ENCODE measurements around the gene PHLDB3. TPM values are rescaled to one million over a fixed set of nuclear protein-coding genes. Genes with fewer than 3 reads are reported as not detected.

PHLDB3 gene
- total RNA-seq, 1 experiment from 2014 or later, result 36.7 TPM

DNA sequence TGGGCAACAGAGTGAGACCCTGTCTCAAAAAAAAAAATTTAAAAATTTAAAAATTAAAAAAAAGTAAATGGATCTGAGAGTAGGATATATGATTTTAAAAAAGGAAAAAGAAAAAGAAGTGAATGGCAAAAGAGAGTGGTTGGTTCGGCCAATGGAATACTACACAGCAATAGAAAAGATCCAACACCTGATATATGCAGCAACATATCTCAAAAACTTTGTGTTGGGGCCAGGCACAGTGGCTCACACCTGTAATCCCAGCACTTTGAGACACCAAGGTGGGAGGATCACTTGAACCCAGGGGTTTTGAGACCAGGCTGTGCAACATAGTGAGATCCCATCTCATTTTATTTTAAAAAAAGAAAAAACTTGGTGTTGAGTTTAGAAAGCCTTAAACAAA, 37.8 kb downstream of the PHLDB3 start:
- BruUV-seq (replicated peaks), result no TSS peak
- peaks cover 9% of the 10 kb centered on the region; the same call in 1 of the 2 replicates for H3K36me3 ChIP-seq (ENCODE audit: low read depth)
- H3K27me3 ChIP-seq (ENCODE audit: insufficient read depth, low read depth), result no peaks in the 10 kb centered on the region
- no peak for DNase-seq
- H3K9me3 ChIP-seq (ENCODE audit: insufficient read depth, low read depth), result no peaks in the 10 kb centered on the region
- ChIA-PET POLR2A (ENCODE audit: unreplicated experiment) (no interaction called here), CTCF (interaction anchor here (0.7 kb wide), 1 partner anchor 58 kb away, joined by 3 read pairs; no protein-coding TSS in a partner anchor)
- 0 out of 2 replicates have a peak, but pooled peaks cover 6% of the 10 kb centered on the region for H4K20me1 ChIP-seq (ENCODE audit: insufficient read depth)
- no peak overlapping the region for H3K4me3 ChIP-seq
- no peaks in the 10 kb centered on the region for H3K9me2 ChIP-seq (ENCODE audit: insufficient read depth)
- H2AFZ ChIP-seq, result no peak overlapping the region
- H3K79me2 ChIP-seq (ENCODE audit: low read depth), result peaks cover 15% of the 10 kb centered on the region
- TF ChIP-seq EZH2 (IDR thresholded peaks at IDR 0.05; ENCODE audit: low read depth), result no peak
- TF ChIP-seq, protein P1, sequence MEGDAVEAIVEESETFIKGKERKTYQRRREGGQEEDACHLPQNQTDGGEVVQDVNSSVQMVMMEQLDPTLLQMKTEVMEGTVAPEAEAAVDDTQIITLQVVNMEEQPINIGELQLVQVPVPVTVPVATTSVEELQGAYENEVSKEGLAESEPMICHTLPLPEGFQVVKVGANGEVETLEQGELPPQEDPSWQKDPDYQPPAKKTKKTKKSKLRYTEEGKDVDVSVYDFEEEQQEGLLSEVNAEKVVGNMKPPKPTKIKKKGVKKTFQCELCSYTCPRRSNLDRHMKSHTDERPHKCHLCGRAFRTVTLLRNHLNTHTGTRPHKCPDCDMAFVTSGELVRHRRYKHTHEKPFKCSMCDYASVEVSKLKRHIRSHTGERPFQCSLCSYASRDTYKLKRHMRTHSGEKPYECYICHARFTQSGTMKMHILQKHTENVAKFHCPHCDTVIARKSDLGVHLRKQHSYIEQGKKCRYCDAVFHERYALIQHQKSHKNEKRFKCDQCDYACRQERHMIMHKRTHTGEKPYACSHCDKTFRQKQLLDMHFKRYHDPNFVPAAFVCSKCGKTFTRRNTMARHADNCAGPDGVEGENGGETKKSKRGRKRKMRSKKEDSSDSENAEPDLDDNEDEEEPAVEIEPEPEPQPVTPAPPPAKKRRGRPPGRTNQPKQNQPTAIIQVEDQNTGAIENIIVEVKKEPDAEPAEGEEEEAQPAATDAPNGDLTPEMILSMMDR (conservative IDR thresholded peaks at IDR 0.05), result no peak
- H3K4me2 ChIP-seq, result peak overlapping the region; percentile 65; the same call in 1 of the 2 replicates
- peaks cover 57% of the 10 kb centered on the region for H3K4me1 ChIP-seq (replicated peaks; ENCODE audit: insufficient read depth)
- H3F3A ChIP-seq (ENCODE audit: insufficient read depth, low read depth), result peaks cover 74% of the 10 kb centered on the region
- intact Hi-C loops (cut with micrococcal nuclease; ENCODE audit: unreplicated experiment), result loop anchor here (5.0 kb wide), 1 partner anchor 51 kb away; no protein-coding TSS in a partner anchor
- H3K27ac ChIP-seq, result peak overlapping the region; percentile 92

DNA sequence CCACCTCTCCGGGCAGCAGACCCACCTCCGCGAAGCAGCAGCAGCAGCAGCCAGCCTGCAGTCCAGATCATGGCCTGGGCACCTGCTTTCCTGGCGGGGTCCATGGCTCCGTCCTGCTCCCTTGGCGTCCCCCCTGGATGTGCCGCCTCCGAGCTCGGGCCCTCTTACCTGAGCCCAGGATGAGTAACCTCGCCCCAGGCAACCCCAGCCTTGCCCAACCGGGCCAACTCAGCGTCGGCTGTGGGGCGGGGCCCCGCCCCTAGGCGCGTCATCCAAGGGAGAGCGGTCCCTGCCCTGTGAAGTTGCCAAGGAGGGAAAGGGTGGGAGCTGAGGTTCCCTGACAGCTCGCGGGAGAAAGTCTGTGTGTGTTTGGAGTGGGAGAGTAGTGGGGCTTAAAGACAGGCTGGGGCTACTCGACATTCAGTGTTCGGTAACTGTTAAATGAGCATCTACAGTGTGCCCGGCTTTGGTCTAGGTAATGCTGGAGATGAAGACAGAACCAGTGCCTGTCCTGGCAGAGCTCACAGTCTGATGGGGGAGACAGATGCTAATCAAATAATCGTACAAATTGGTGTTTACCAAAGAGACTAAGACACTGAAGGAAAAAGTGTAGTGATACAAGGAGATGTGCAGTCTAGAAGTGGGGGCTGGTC, 39.0 kb downstream of the PHLDB3 start, which contains the start of gene LYPD3:
LYPD3 (minus strand) TSS at position 141 of the 653 bp plus-strand sequence; CDS start at position 104, 37 bp downstream.
- Histone ChIP-seq H3K27ac (peak within 1 kb of the TSS; percentile 63), H3K4me3 (peak within 1 kb of the TSS; percentile 80), H3K27me3 (ENCODE audit: insufficient read depth, low read depth) (no peaks in the 10 kb centered on the region), H4K20me1 (ENCODE audit: insufficient read depth) (0 out of 2 replicates have a peak, but pooled peaks cover 6% of the 10 kb centered on the region), H3K4me2 (peak within 1 kb of the TSS; percentile 95), H3K9me3 (ENCODE audit: insufficient read depth, low read depth) (no peaks in the 10 kb centered on the region), H2AFZ (peak within 1 kb of the TSS; percentile 68), H3K4me1 (replicated peaks; ENCODE audit: insufficient read depth) (peaks cover 47% of the 10 kb centered on the region), H3F3A (ENCODE audit: insufficient read depth, low read depth) (peaks cover 66% of the 10 kb centered on the region), H3K9me2 (ENCODE audit: insufficient read depth) (no peaks in the 10 kb centered on the region), H3K36me3 (ENCODE audit: low read depth) (peaks cover 11% of the 10 kb centered on the region; the same call in 1 of the 2 replicates), H3K79me2 (ENCODE audit: low read depth) (peaks cover 15% of the 10 kb centered on the region)
- TSS peak; percentile 61 for BruUV-seq (replicated peaks)
- DNase-seq, result peak; percentile 91 to 94
- intact Hi-C loops (cut with micrococcal nuclease; ENCODE audit: unreplicated experiment), result loop anchor here (1.0 to 5.0 kb wide), 2 partner anchors 39 to 52 kb away; partner anchors contain the start of gene PHLDB3
- TF ChIP-seq, protein P1 (conservative IDR thresholded peaks at IDR 0.05), result no peak
- no peak for TF ChIP-seq EZH2 (IDR thresholded peaks at IDR 0.05; ENCODE audit: low read depth)
- ChIA-PET CTCF (interaction anchor here (1.2 kb wide), 1 partner anchor 54 kb away, joined by 4 read pairs; no protein-coding TSS in a partner anchor), POLR2A (ENCODE audit: unreplicated experiment) (interaction anchor here (0.7 to 1.0 kb wide), 4 partner anchors 11 to 289 kb away, joined by 4 to 44 read pairs (median 10); partner anchors contain the start of gene SMG9)

DNA sequence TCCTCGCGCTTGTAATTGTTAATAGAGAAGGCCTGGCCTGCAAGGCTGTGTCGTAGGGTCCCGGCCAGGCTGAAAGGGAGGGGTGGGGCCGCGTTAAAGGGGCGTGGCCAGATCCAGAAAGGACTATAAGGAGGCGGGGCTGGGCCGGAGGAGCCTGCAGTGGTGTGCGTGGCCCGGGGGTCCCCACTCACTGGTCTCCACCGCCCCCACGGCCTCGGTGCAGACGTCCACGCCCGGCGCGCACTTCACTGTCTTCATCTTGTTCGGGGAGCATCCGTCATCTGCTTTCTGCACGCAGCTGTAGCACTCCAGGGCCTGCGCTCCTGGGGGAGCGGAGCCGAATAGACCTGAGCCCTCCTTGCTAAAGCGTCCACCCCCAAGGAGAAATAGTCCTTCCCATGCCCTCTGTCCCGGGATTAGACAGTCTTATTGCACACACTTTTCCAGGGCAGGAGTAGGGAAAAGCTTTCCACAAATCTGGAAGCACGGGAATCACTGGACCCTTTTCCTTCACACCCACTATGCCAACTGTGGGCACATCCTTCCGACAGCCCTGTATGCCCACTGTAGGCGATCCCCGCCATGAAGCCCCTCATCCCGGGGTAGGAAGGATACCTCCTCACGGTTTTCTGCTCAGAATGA, 40.3 kb downstream of the PHLDB3 start:
- Histone ChIP-seq H3K79me2 (ENCODE audit: low read depth) (peaks cover 15% of the 10 kb centered on the region), H4K20me1 (ENCODE audit: insufficient read depth) (0 out of 2 replicates have a peak, but pooled peaks cover 6% of the 10 kb centered on the region), H3K27me3 (ENCODE audit: insufficient read depth, low read depth) (no peaks in the 10 kb centered on the region), H3K4me2 (peak overlapping the region; percentile 95), H3K36me3 (ENCODE audit: low read depth) (peaks cover 11% of the 10 kb centered on the region; the same call in 1 of the 2 replicates), H3K4me1 (replicated peaks; ENCODE audit: insufficient read depth) (peaks cover 39% of the 10 kb centered on the region), H3K27ac (peak overlapping the region; percentile 63), H3K9me2 (ENCODE audit: insufficient read depth) (no peaks in the 10 kb centered on the region), H3K9me3 (ENCODE audit: insufficient read depth, low read depth) (no peaks in the 10 kb centered on the region), H3K4me3 (peak overlapping the region; percentile 80), H3F3A (ENCODE audit: insufficient read depth, low read depth) (peaks cover 62% of the 10 kb centered on the region), H2AFZ (peak overlapping the region; percentile 83; the same call in 1 of the 2 replicates)
- ChIA-PET CTCF (interaction anchor here (0.6 to 1.2 kb wide), 3 partner anchors 31 to 1010 kb away, joined by 3 to 6 read pairs (median 4); no protein-coding TSS in a partner anchor), POLR2A (ENCODE audit: unreplicated experiment) (interaction anchor here (0.5 to 0.7 kb wide), 3 partner anchors 12 to 513 kb away, joined by 4 to 21 read pairs (median 6); no protein-coding TSS in a partner anchor)
- intact Hi-C loops (cut with micrococcal nuclease; ENCODE audit: unreplicated experiment), result no loop called here
- BruUV-seq (replicated peaks), result TSS peak; percentile 75
- no peak for TF ChIP-seq EZH2 (IDR thresholded peaks at IDR 0.05; ENCODE audit: low read depth)
- TF ChIP-seq, protein P1 (conservative IDR thresholded peaks at IDR 0.05), result no peak
- DNase-seq, result no peak
